Hepatocyte (in vitro differentiated cells): ENCODE measurements around the gene MAPK8. TPM values are rescaled to one million over a fixed set of nuclear protein-coding genes. Genes with fewer than 3 reads are reported as not detected.

ENCODE experiments used
- DNase-seq: peaks from one replicate; pipeline ENCODE4 v3.0.0-alpha.2; 2016; ENCODE audit warnings: low spot score
- H2AFZ ChIP-seq: fragments of 200-600 bp; sonication (generic); 2 replicates; pipeline ENCODE4 v1.6.0; 2016; ENCODE audit warnings: antibody characterized with exemption, mild to moderate bottlenecking
- H3K27ac ChIP-seq: fragments of 200-600 bp; sonication (generic); 2 replicates; pipeline ENCODE4 v1.5.1; 2016; ENCODE audit warnings: mild to moderate bottlenecking
- H3K27me3 ChIP-seq: fragments of 200-600 bp; sonication (generic); 2 replicates; pipeline ENCODE4 v1.6.1; 2016
- H3K36me3 ChIP-seq: fragments of 200-600 bp; sonication (generic); replicated peaks from 2 replicates; pipeline ENCODE4 v1.5.1; 2016; ENCODE audit warnings: low read depth; ENCODE audit not compliant: insufficient read depth
- H3K4me1 ChIP-seq: fragments of 200-600 bp; sonication (generic); 2 replicates; pipeline ENCODE4 v1.5.1; 2016; ENCODE audit warnings: mild to moderate bottlenecking, moderate library complexity; ENCODE audit not compliant: insufficient read depth
- H3K4me2 ChIP-seq: fragments of 200-600 bp; sonication (generic); 2 replicates; pipeline ENCODE4 v1.6.0; 2016
- H3K4me3 ChIP-seq: fragments of 200-600 bp; sonication (generic); 2 replicates; pipeline ENCODE4 v1.5.1; 2016; ENCODE audit warnings: mild to moderate bottlenecking
- H3K79me2 ChIP-seq: fragments of 200-600 bp; sonication (generic); 2 replicates; pipeline ENCODE4 v1.6.0; 2017; ENCODE audit warnings: mild to moderate bottlenecking
- H3K9me2 ChIP-seq: fragments of 200-600 bp; sonication (generic); replicated peaks from 2 replicates; pipeline ENCODE4 v1.6.0; 2017; ENCODE audit warnings: mild to moderate bottlenecking; ENCODE audit not compliant: insufficient read depth
- H3K9me3 ChIP-seq: fragments of 200-600 bp; sonication (generic); 2 replicates; pipeline ENCODE4 v1.5.1; 2016; ENCODE audit warnings: low read depth, mild to moderate bottlenecking
- H4K20me1 ChIP-seq: fragments of 200-600 bp; sonication (generic); 2 replicates; pipeline ENCODE4 v1.6.0; 2016; ENCODE audit warnings: mild to moderate bottlenecking; ENCODE audit not compliant: insufficient read depth, poor library complexity, severe bottlenecking
- EZH2 ChIP-seq: fragments of 200-600 bp; sonication (generic); IDR thresholded peaks from 2 replicates; pipeline ENCODE4 v1.6.1; 2016; ENCODE audit warnings: antibody characterized with exemption, mild to moderate bottlenecking, borderline replicate concordance
- EZH2phosphoT487 ChIP-seq: fragments of 200-600 bp; sonication (generic); IDR thresholded peaks from one replicate; pipeline ENCODE4 v1.6.1; 2018; ENCODE audit warnings: antibody characterized with exemption, mild to moderate bottlenecking, low read depth, moderate library complexity; ENCODE audit not compliant: unreplicated experiment, severe bottlenecking
- WGBS: methylation state at CpG from one replicate; pipeline ENCODE4 v1.1.6; 2016; ENCODE audit warnings: low lambda C conversion rate; ENCODE audit errors: missing lambda C conversion rate; 5-methylcytosine and 5-hydroxymethylcytosine counted together
- polyA plus RNA-seq: library from polyadenylated mRNA; unstranded; fragments of >200 nt; fragmentation: Nextera tagmentation; extraction: Ambion mirVana; gene quantifications from 2 replicates; pipeline ENCODE4 v1.2.1, GENCODE V29; 2016
- total RNA-seq: library from RNA; depleted of rRNA; stranded (reverse); fragments of >200 nt; gene quantifications from 2 replicates; pipeline ENCODE4 v1.2.3, GENCODE V29; 2014
- TF ChIP-seq, protein P1 (sequence below): fragments of 200-600 bp; sonication (generic); IDR thresholded peaks from 2 replicates; pipeline ENCODE4 v1.5.1; 2016; ENCODE audit warnings: antibody characterized with exemption, mild to moderate bottlenecking; ENCODE audit not compliant: poor library complexity

The MAPK8 gene
- total and polyA plus RNA-seq, 2 experiments from 2014 or later, result 20.9 to 73.2 TPM

- no peak overlapping the region for H2AFZ ChIP-seq
- peaks cover 73% of the 10 kb centered on the region for H3K79me2 ChIP-seq
- H3K4me1 ChIP-seq, result no peaks in the 10 kb centered on the region
- H3K4me3 ChIP-seq, result no peak overlapping the region
- no peak overlapping the region for H3K27ac ChIP-seq
- H3K9me3 ChIP-seq, result peaks cover 8% of the 10 kb centered on the region
- H3K9me2 ChIP-seq, result no peaks in the 10 kb centered on the region
- no peak for DNase-seq
- peaks cover 7% of the 10 kb centered on the region for H3K36me3 ChIP-seq
- no peaks in the 10 kb centered on the region for H4K20me1 ChIP-seq
- 91% methylated on average over 6 of the region's 6 CpGs for WGBS
- H3K4me2 ChIP-seq, result no peak overlapping the region
- TF ChIP-seq, protein P1, sequence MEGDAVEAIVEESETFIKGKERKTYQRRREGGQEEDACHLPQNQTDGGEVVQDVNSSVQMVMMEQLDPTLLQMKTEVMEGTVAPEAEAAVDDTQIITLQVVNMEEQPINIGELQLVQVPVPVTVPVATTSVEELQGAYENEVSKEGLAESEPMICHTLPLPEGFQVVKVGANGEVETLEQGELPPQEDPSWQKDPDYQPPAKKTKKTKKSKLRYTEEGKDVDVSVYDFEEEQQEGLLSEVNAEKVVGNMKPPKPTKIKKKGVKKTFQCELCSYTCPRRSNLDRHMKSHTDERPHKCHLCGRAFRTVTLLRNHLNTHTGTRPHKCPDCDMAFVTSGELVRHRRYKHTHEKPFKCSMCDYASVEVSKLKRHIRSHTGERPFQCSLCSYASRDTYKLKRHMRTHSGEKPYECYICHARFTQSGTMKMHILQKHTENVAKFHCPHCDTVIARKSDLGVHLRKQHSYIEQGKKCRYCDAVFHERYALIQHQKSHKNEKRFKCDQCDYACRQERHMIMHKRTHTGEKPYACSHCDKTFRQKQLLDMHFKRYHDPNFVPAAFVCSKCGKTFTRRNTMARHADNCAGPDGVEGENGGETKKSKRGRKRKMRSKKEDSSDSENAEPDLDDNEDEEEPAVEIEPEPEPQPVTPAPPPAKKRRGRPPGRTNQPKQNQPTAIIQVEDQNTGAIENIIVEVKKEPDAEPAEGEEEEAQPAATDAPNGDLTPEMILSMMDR, result no peak
- TF ChIP-seq EZH2phosphoT487 (no peak), EZH2 (no peak)
- no peaks in the 10 kb centered on the region for H3K27me3 ChIP-seq
Measured at GRCh38 chr10:48333856-48334255, 27.4 kb downstream of the MAPK8 start.

DNA sequence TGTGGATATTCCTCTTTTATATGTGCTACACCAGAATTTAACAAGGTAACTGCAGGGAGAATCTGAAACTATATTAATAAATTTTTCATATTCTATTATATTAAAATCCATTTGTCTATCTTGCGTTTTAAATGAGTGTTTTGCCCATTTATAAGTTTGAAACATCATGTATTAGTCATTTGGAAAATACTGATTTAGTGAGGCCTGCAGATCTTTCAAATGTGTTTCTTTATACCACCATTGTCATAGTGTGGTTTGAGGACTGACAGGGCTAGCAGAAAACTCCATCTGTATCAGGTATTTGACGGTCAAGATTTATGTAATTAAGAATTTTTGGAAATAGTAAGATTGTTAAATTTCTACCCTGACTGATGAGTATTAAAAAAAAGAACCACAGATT, 29.3 kb downstream of the MAPK8 start:
- no peak overlapping the region for H3K4me3 ChIP-seq
- no peaks in the 10 kb centered on the region for H3K27me3 ChIP-seq
- H3K9me3 ChIP-seq, result peaks cover 8% of the 10 kb centered on the region
- no peak for DNase-seq
- peaks cover 7% of the 10 kb centered on the region for H3K36me3 ChIP-seq
- H2AFZ ChIP-seq, result no peak overlapping the region
- no peak overlapping the region for H3K4me2 ChIP-seq
- H3K4me1 ChIP-seq, result no peaks in the 10 kb centered on the region
- peaks cover 68% of the 10 kb centered on the region for H3K79me2 ChIP-seq
- H3K9me2 ChIP-seq, result no peaks in the 10 kb centered on the region
- 74% methylated on average over 2 of the region's 2 CpGs for WGBS
- H4K20me1 ChIP-seq, result no peaks in the 10 kb centered on the region
- no peak overlapping the region for H3K27ac ChIP-seq
- TF ChIP-seq EZH2, result no peak
- TF ChIP-seq EZH2phosphoT487, result no peak
- TF ChIP-seq, protein P1, result no peak

GRCh38 chr10:48336978-48337599, 30.6 kb downstream of the MAPK8 start:
- Histone ChIP-seq H3K4me3 (no peak overlapping the region), H3K27me3 (no peaks in the 10 kb centered on the region), H4K20me1 (no peaks in the 10 kb centered on the region), H3K9me3 (peaks cover 2% of the 10 kb centered on the region), H3K9me2 (no peaks in the 10 kb centered on the region), H3K4me2 (no peak overlapping the region), H2AFZ (no peak overlapping the region), H3K4me1 (no peaks in the 10 kb centered on the region), H3K36me3 (no peaks in the 10 kb centered on the region), H3K27ac (no peak overlapping the region), H3K79me2 (peaks cover 62% of the 10 kb centered on the region)
- DNase-seq, result no peak
- TF ChIP-seq, protein P1, result no peak
- no peak for TF ChIP-seq EZH2
- 96% methylated on average over 7 of the region's 7 CpGs for WGBS

DNA sequence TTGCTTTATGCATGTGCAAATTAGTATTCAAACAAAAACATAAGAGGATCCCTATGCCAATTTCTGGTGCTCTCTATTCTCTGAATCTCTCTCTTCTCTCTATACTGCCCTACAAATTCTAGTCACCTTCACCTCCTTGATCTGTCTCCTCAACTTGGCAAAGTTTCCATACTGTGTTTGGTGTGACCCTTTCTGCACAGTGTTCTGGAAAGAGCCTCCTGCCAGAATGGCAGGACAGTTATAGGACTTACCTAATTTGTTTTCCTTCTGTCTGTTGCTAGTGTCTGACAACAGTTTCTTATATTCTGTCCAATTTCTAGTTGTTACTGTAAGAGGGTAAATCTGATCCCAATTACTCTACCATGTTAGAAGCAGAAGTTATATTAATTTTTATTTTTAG, 34.3 kb downstream of the MAPK8 start:
- no peak overlapping the region for H3K27ac ChIP-seq
- H2AFZ ChIP-seq, result no peak overlapping the region

More for the DNA sequence above, 34.3 kb downstream of the MAPK8 start:
- Histone ChIP-seq H3K9me2 (no peaks in the 10 kb centered on the region), H3K4me3 (no peak overlapping the region), H3K4me2 (no peak overlapping the region), H3K4me1 (no peaks in the 10 kb centered on the region), H4K20me1 (no peaks in the 10 kb centered on the region), H3K9me3 (no peaks in the 10 kb centered on the region), H3K36me3 (no peaks in the 10 kb centered on the region), H3K27me3 (no peaks in the 10 kb centered on the region), H3K79me2 (peaks cover 70% of the 10 kb centered on the region)
- TF ChIP-seq EZH2phosphoT487 (no peak), EZH2 (no peak)
- TF ChIP-seq, protein P1, result no peak
- no peak for DNase-seq
